GM15510 (cell line): ENCODE results near the gene SERPINB8.

Experiments used
- POLR2A ChIP-seq: IDR thresholded peaks from 3 replicates; pipeline ENCODE4 v1.6.1; 2011; ENCODE audit warnings: borderline replicate concordance; ENCODE audit not compliant: insufficient read length; ENCODE audit errors: extremely low read depth

Gene SERPINB8, protein sequence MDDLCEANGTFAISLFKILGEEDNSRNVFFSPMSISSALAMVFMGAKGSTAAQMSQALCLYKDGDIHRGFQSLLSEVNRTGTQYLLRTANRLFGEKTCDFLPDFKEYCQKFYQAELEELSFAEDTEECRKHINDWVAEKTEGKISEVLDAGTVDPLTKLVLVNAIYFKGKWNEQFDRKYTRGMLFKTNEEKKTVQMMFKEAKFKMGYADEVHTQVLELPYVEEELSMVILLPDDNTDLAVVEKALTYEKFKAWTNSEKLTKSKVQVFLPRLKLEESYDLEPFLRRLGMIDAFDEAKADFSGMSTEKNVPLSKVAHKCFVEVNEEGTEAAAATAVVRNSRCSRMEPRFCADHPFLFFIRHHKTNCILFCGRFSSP

DNA sequence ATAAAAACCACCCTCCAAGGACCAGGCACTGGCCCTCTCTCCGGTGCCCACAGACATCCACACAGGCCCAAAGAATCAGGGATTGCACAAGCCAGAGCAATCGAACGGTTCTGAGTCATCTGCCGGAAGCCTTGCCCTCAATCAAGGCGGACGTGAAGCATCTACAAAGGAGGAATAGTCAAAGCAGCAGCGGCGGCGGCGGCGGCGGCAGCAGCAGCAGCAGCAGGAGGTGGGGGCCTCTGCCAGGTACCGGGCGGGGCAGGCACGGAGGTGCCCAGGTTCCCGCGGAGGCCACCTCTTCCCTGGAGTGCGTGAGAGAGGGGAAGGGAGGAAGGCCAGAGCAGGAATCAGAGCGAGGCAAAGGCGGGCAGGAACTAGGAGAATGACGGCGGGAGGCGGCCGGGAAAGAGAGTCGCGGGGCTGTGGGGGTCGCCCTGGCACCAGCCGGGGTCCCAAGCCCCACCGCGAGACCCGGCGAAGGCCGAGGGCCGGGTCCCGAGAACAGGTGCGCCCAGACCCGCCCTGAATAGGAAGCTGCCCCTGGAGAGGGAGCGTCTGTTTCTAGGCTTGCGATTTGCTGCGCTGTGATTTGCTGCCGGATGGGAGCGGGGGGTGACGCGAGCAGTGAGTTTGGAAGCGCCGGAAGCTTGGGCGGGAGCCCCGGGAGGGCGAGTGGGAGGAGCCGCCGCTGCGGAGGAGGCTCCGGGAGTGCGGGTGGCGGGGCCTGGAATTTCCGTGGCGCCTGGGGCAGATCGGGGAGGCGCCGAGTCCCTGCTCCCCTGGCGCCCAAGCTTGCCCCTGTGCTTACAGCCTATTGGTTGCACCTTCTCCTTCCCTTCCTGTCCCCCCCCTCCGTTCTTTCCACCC, at the start of gene SERPINB8:
Gene SERPINB8, plus strand, starts transcription at position 140 of the 867 bp plus-strand sequence. CDS start 8,228 bp downstream, outside the sequence.
- peak; percentile 90 for TF ChIP-seq POLR2A

DNA sequence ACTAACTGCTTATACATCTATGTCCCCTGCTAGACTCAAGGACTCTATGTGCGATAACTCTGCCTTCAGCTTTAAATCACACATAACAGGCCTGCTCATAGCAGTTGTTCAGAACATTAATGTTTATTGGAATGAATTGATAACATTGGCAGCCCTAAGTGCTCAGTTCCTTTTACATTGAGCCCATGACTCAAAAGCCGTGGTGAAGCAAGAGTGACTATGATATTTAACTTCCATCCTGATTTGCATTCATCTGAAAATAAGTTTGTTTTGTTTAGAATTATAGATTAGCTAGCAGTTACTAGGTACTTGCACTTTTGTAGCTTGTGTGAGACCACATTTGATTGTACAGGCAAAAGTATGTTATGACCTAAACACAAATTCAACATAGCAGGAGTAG, 47.8 kb upstream of the SERPINB8 start:
- no peak for TF ChIP-seq POLR2A

DNA sequence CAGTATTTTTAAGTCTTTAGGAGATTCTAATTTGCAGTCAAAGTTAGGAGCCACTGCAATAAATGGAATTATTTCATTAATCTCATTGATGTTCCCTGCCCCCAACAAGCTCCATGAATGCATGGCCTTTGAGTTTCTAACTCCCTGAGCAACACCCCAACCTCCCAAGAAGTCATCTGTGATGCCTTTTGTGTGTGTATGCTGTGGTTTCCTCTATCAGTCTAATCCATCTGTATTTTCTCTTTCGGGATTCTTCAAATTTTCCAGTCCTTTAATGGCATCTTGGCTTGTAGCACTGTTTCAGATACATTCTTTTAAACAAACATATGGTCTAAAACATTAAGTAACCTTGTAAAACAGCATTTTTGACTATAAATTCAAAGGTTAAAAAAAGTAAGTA, 45.3 kb upstream of the SERPINB8 start:
- TF ChIP-seq POLR2A: no peak

DNA sequence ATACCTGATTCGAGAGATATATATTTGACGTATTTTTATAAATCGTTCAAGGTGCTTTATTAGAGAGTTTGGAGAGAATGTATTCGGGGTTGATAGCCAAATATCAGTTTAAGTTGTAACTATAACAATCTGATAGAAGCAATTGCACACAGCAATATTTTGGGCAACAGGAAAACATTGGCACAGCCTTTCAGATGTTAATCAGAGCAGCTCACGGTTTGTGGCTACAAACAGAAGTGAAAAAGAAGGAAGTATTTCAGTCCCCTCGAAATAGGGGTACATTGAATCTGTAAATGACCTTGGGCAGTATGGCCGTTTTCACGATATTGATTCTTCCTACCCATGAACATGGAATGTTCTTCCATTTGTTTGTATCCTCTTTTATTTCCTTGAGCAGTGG, 41.5 kb upstream of the SERPINB8 start:
- no peak for TF ChIP-seq POLR2A

DNA sequence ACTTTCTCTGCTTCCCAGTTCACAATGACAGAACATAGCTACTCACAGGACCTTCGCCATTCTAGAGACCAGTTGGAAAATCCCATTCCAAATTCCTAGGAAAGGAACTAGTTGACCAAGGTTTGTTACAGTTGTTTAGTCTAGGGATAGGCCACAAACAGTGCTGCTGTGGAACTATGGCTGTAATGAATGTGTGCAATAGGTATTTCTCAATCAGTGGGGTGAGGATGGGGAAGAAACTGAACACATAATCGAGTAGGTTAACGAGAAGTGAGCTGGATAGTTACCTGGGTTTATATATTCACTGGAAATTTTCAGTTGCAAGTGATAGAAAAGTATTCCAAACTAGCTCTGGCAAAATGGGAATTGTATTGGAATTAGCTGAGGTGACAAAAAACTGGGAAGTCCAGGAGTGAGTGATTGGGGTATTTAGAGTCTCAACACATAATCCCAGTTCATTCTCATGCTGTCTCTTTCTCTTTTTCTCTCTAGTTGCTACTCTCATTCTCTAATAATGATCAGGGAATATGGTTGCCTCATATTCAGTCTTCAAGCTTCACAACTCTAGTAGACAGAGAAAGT, 39.0 kb upstream of the SERPINB8 start:
- no peak for TF ChIP-seq POLR2A

DNA sequence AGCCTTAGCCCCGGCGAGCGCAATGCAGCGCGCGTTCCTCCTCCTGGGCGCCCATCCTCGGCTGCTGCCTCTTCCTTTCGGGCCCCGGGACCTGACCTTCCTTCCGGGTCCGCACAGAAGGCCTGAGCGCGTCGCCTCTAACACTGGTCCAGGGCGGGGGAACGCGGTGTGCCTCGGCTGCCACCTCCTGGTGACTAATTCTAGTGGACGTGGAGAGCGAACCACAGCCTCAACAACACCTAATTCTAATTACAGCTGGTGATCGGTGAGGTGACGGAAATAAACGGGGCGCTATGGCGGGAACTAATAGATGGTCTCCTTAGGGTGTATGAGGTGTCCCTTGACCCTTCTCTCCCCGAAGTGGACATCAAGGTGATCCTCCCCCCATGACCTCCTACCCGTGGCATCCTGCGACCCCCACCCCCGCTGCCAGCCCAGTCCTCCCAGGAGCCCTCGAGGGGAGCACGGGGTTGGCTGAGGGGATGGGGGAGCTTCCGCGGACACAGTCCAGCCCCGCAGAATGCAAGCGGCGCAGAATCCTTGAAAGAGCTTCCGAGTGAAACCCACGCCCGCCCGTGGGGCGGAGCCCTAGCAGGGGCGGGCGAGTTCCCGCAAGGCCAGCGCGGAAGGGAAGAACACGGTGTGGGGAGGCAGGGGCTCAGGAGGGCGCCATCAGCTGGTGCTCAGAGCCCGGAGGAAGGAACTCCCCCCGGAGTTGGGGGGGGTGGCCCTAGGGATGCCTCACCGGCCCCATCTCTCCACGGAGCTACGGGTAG, 33.5 kb upstream of the SERPINB8 start:
- peak; percentile 42 for TF ChIP-seq POLR2A

DNA sequence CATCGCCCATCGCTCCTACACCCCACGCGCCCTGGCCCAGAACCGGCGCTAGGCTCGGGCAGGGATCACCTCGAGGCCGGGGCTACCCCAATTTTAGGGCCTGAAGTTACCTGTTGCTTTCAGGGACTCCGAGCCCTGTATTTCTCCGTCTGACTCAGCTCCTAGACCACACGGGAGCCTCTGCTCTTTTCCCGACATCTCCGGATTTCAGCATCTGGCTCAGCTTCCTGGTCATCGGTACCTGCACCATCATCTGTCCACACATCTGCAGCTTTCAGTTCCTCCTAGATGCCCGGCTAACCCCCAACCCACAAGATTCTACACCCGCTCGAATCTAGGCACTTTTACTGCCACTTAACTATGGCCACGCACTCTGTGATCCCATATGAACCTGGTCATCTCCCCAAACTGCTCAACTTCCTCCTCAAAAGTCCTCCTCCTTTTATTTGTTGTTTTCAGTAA, 32.9 kb upstream of the SERPINB8 start:
- no peak for TF ChIP-seq POLR2A

DNA sequence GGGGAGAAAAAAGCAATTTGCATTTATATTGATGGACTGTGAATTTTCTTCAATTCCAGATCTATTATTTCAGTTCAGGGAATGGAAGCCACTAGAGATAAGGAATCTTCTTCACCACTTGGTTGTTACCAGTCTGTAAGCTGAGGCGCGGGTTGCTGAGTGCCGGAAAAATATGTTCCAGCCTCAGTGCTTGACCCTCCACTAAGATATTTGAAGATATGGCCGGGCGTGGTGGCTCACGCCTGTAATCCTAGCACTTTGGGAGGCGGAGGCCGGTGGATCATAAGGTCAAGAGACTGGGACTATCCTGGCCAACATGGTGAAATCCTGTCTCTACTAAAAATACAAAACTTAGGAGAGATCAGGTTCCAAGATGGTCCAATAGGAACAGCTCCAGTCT, 29.9 kb upstream of the SERPINB8 start:
- no peak for TF ChIP-seq POLR2A

DNA sequence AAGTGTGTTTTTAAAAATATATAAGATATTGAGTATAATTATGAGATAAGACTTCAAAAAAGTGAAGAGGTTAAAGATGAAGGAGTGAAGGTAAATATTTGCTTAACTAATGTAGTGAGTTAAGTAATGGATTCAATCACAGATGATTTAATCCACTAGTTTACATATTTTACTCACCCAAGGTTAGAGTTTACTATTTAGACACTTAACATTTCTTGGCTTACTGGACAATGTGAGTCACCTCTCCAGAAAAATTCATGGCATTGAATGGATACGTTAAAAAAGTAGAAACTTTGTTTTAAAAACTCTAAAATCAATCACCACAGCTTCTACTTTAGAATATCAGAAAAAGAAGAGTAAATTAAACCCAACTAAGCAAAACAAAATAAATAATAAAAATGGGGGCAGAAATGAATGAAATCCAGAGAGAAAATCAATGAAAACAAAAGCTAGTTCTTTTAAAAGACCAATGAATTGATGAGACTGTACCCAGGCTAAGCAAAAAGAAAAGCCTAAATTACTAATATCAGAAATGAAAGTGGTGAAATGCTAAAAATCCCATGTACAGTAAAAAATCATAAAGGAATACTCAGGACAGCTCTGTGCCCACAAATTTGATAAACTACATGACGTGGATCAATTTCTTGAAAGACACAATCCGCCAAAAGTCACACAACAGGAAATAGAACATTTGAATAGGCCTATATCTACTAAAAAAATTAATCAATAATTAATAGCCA, 22.7 kb upstream of the SERPINB8 start:
- no peak for TF ChIP-seq POLR2A

DNA sequence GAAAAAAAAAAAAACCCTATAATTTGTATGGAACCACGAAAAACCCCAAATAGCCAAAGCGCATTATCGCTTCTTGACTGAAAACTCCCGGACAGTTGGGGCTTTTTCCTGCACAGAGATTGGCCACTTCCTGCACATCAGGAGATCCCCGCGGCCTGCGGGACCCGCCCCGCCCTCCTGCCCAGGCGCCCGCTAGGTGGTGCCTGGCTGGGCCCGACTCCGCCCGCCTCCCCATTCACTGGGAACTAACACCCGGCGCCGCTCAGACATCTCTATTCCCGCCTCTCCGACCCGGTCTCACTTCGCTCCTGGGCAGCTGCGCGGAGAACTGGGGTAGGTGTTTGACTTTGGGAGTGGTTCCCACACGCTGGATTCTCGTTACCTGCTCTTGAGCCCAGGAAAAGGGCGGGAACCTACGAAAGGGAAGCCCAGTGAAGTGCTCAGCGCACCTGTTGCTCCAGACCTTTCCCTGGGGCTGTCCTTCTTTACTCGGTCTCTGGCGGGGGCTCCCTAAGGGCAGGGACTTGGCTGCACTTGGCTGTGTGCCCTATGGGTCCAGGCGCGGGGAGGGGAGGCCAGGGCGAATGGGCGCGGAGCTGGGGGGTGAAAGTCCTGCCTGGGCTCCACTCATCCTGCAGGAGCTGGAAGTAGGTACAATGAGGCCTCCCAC, 20.7 kb upstream of the SERPINB8 start, which contains the start of gene HMSD:
Gene HMSD, plus strand, starts transcription at position 234 of the 670 bp plus-strand sequence. CDS start 4,155 bp downstream, outside the sequence.
- peak; percentile 72 for TF ChIP-seq POLR2A

DNA sequence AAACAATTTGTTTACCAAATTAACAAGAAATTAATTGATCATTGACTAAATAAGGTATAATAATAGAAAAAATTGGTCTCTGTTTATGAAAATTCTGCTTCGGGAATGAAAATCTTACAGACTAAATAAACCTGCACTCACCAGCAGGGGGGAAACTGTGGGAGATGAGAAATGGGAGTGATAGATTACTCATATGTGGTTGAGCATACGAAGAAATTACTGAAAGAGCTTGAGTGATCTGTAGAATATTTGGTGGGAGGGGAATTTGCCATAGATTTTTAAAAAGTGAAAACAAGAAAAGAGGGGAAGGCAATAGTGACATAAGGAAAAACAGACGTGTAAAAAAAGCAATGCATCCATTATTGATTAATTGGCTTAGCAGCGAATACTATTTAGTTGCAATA, 18.6 kb upstream of the SERPINB8 start:
- TF ChIP-seq POLR2A: no peak

DNA sequence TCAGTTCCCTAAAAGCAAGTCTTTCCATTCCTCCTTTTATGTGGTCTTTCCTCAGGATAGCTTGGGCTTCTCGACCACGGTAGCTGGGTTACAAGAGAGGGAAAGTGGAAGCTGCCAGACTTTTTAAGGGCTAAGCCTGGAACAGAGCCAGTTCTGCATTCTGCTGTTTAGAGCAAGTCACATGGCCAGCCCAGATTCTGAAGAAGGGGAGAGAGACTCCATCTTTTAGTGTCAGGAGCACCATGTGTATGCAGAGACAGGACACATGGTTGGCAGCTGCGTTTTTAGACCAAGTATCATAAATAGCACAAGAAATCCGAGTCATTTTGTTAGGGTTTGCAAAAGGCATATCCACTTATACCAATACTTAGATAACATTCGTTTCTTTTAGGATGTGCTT, 16.1 kb upstream of the SERPINB8 start:
- TF ChIP-seq POLR2A: no peak

DNA sequence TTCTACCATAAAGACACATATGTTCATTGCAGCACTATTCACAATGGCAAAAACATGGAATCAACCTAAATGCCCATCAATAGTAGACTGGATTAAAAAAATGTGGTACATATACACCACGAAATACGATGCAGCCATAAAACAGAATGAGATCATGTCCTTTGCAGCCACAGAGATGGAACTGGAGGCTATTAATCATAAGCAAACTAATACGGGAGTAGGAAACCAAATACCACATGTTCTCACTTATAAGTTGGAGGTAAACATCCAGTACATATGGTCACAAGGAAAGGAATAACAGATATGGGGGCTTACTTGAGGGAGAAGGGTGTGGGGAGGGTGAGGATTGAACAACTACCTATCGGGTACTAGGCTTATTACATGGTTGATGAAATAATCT, 13.1 kb upstream of the SERPINB8 start:
- no peak for TF ChIP-seq POLR2A
